Measurements from ENCODE around the gene SUMO3.
A peak's percentile ranks its signal among the peaks of the same experiment; 100 is the strongest.

SUMO3 gene

DNA sequence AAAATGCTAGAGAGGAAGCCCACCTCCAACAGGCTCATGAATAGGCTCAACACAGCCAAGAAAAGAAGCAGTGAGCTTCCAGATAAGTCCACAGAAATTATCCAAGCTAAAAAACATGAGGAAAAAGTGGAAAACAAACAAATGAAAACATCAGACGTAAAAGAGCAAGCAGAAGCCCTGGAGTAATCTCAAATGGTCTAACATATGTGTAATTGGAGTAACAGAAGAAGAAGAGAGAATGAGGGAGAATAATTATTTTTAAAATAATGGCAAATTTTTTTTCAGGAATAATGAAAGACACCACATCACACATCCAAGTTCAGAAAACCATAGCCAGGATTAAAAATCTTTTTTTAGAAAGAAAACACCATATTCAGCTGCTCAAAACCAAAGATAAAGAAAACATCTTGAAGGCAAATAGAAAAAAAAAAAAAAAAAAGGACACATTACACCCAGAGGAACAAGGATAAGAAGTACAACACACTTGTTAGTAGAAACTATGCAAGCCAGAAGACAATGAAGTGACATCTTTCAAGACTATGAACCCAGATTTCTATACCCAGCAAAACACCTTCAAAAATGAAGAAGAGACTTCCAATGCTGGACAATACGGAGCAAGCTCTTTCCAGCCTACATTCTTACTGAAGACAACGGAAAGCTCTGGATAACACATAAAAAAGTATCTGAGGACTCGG lies 10.6 kb upstream of the SUMO3 start:
- no peak for DNase-seq (ENCODE audit: low spot score)

DNA sequence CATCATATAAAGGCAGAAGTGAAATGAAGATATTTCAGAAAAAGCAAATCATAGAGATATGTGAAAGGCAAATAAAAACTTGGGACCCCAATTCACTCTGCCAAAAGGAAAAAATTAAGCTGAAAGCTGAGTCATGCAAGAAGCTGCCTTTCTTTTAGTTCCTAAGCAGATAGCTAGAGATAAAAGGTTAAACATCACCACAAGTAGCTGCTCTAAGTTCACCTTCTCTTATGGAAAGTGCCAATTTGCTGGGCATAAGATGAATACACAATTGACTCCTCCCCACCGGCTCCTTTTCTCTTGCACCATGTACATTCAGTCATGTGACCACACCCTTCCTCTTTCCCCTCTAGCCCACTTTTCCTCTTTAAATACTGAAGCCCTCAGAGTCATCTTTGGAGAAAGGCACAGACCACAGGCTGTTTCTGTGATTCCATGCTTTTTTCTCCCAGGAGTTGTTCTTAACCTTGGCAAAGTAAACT lies 5.4 kb upstream of the SUMO3 start:
- DNase-seq (ENCODE audit: low spot score), result no peak

DNA sequence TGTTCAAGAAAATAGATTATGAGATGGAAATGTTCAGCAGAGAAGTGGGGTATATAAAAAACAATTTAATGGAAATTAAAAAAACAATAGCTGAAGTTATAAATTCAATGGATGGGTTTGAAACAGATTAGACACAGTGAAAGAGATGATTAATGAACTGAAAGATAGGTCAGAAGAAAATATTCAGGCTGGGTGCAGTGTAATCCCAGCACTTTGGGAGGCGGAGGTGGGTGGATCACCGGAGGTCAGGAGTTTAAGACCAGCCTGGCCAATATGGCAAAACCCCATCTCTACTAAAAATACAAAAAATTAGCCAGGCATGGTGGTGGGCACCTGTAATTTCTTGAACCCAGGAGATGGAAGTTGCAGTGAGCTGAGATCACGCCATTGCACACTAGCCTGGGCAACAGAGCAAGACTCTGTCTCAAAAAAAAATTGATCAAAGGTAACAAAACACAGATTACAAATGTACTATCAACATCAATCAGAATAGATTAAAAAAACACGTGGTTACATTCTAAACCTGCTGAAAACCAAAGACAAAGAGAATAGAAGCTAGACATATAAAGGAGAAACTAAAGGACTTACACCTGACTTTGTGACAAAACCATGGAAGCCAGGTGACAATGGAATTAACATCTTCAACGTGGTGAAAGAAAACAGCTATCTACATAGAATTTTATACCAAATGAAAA lies 4.8 kb upstream of the SUMO3 start:
- no peak for DNase-seq (ENCODE audit: low spot score)

DNA sequence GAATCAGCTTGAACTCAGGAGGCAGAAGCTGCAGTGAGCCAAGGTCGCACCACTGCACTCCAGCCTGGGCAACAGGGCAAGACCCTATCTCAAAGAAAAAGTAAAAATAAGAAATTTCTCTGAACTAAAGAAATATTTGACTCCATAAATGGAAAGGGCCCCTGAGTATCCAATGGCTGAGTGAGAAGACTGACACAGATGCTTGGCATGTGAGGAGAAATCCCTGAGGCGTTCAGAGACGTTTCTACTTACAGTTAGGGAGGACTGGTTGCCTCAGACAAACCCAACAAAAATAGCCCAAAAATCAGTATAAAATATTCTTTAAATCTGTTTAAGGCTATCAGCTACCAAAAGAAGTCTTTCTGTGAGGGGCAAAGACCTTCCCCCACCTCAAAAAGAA lies 3.0 kb upstream of the SUMO3 start:
- DNase-seq (ENCODE audit: low spot score), result peak; percentile 52

DNA sequence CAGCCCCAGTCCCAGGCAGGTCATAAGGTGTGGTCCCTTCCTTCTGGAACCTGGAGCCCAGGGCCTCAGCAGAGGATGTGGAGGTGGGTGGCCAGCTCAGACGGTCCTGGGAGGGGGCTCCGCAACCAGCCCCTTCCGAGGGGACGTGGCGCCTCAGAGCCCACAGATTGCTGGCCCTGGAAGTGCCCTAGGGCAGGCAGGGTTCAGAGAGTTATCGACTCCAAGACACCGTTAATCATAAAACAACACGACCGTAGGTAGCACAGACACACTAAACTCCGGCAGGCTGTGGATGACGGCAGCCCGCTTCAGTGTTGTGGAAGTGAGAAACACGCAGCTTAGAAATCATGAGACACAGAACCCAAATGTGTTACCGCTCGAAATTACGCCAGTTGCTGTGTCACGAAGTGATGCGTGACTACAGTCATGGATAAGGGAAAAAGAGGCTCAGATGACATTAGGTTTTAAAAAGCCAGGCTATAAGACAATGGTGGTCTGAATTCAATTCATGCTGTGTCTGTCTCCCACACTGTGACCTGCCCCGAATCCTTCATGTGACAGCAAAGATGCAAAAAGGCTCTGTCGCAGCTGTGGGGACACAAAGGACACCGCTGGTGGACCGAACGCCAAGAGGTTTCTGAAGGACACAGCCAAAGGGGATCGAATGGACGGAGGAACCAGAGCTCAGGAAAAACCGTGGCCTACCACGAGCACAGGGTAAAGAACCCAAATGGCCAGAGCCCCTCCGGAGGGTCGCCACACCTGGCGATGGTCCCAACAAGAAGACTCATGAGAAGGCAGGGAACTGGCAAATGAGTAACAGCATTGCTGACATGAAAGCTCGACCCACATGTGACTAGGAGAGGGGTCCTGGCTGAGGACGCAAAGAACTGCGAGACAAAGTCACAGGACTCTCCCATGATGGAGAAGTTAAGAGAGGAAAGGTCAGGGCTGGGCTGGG lies 1.7 kb upstream of the SUMO3 start:
- DNase-seq (ENCODE audit: low spot score), result no peak

DNA sequence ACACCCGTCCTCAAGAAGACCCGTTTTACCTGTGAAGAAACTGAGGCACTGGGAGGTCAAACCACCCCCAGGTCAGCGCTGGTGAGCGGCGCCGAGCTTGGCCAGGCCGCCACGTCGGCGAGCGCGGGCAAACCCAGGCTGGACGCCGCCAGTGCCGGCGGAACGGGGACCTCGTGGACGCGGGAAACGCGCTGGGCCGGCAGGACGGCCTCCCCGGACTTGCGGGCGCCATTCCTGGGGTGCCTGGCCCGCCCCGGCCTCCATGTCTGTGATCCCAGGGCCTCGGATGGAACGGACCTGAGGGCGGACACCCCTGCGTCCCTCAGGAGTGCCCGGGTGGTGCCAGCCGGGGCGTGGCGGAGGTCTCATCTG lies 764 bp upstream of the SUMO3 start:
- no peak for DNase-seq (ENCODE audit: low spot score)

DNA sequence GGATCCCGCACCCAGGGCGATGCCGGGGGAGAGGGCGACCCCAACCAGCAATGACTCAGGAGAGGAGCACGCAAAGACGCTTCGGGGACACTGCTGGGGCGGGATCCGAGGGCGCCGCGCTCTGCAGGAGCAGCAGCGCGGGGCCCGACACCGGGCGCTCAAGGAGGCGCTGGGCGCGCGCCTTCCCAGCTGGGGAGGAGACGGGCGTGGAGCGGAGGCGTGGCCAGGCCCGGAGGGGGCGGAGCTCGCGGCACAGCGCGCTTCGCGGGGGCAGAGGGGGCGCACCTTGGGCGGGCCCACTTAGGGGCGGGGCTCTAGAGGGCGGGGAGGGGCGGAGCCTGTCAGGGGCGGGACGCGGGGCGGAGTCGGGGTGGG lies 369 bp downstream of the SUMO3 start:
- peak; percentile 98 for DNase-seq (ENCODE audit: low spot score)

DNA sequence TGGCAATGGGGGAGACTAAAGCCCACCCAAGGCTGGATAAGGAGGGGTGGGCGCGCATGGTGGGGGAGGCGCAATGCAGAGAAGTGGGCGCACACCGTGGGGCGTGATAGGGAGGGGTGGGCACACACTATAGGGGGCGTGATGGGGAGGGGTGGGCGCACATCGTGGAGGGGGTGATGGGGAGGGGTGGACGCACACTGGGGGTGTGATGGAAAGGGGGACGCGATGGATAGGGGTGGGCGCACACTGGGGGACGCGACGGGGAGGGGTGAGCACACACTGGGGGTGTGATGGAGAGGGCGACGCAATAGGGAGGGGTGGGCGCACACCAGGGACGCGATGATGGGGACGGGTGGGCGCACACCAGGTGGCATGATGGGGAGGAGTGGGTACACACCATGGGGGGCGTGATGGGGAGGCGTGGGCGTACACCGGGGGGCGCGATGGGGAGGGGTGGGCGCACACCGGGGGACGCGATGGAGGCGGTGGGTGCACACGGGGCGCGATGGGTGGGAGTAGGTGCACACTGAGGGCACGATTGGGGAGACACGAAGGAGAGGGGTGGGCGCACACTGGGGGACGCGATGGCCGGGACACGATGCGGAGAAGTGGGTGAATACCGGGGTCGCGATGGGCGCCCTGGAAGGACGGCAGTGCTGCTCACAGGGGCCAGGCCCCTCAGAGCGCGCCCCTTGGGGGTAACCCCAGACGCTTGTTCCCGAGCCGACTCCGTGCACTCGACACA lies 929 bp downstream of the SUMO3 start:
- DNase-seq (ENCODE audit: low spot score), result no peak

DNA sequence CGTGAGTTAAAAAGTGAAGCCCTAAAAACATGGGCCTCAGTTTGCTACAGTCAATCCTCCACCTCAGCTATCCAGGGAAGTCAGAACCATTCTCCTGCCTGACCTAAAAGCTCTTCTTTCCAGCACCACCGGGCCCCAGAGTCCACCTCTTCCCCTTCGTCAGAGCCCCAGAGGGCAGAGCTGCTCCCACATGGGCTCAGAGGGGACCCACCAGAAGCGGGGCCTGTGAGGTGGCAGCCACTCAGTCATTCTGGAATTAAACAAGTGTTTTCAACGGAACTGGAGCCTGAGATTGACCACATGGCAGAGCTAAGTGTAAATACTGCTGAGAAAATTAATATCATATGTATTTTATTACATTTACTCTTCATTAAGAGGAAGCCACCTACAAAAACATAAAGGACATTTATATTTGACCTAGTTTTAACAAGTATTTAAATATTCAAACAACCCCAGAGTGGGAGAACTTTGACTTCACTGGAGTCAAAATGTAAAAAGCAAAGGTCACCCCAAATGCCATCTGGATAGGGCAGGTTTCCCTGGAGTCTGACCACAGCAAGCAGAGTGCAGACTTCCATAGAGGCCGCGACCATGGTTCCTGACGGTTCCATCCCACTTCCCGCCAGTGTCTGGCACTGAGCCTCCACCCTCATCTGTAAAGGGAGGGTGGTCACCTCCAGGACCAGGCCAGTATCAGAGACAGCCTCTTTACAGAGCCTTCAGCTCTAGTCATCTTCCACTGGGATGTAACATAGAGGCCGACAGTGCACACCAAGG lies 1.8 kb downstream of the SUMO3 start:
- no peak for DNase-seq (ENCODE audit: low spot score)

DNA sequence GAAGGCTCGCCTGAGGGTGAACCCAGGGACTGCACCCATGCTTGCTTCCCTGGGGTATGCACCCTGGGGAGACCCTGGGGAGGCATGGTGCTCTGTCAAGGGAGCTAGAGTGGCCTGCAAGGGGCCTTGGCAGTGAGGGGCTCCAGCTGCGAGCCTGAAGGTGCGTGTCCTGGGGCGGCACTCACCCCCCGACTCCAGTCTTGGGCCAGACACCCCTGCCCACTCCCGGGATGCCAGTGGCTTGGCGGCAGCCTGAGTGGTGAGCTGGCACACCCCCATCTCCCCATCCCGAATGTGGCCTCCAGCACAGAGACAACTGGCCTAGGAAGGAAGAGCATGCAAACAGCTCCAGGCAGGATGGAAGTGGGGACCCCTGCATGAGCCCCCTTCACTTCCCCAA lies 2.6 kb downstream of the SUMO3 start:
- DNase-seq (ENCODE audit: low spot score), result no peak

DNA sequence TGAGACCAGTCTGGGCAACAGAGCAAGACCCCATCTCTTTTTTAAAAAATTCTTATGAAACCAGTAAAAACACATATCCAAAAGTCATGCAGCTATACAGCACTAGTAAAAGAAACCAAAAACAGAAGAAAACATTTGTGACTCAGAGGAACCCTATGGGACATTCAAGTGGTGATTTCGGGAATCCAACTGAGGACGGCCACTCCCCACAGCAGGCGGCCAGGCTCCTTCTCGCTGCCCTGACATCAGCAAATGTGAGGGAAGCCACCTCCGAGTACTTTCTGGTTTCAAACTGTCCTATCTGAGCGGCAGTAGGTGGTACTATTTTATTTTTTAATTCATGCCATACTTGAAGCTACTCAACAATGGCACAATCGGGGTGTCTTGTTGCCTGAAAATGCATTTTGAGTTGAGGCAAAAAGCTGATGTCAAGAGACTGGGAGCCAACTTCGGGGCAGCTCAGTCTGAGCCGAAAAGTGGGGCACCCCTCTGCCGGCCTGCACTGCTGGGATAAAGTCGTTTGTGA lies 3.3 kb downstream of the SUMO3 start:
- no peak for DNase-seq (ENCODE audit: low spot score)

DNA sequence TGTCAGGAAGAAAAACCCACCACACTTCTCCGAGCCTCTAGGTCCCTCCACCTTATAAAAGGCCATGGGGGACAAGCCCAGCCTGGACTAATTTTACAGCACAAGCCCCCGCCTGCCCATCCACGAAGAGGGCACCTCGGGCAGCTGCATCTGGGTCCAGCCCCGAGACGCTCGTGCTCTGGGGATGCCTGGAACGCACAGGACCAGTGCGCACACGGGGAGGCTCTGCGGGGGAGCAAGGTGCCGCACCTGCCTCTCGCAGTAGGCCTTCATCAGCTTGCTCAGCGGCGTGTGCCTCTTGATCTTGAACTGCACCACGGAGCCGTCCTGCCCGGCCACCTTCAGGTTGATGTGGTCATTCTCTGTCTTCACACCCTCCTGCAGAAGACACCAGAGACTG lies 4.1 kb downstream of the SUMO3 start:
- DNase-seq (ENCODE audit: low spot score), result no peak

DNA sequence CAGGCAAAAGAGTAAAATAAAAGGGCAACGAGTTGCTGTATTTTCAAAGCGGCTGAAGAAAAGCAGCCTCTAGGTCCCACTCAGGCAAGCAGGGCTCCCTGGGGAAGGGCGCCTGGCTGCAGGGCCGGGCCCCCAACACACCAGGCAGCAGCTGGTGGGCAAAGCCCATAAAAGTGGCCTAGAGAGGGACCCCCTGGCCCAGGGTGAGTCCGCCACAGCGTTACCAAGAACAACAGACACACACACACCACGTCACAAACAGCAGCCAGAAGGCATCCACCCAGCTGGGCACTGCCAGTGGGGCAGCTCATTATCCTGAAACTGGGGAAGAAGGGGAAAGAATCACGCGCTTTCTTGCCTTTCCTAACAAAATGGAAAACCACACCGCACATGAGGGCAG lies 4.7 kb downstream of the SUMO3 start:
- DNase-seq (ENCODE audit: low spot score), result no peak

DNA sequence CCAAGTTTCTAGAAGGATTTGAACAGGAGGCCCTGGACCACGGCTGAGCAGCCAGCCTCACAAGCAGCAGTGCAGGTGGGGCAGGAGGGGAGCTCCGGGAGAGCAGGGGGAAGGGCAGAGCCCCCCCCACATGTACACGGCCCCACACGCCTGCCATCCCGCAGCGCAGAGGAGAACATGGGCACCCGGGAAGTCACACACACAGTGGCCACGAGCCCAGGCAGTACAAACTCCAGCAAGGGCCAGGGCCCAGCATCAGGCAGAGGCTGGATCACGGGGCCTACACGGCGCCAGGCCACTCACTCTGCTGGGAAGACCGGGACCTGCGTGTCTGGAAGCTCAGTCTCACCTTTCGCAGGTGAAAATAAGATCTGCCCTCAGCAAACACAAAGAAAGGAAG lies 5.2 kb downstream of the SUMO3 start:
- DNase-seq (ENCODE audit: low spot score), result no peak

DNA sequence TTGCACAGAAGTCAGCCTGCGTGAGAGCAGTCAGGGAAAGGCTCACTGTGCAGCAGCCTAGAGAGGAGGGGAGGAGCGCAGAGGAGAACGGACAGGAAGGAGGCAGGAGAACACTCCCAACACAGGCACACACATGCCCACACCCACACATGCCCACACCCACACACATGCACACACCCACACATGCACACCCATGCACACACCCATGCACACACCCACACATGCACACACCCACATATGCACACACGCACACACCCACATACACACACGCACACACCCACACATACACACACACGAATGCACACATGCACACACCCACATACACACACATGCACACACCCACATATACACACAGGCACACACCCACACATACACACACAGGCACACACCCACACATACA lies 7.1 kb downstream of the SUMO3 start:
- no peak for DNase-seq (ENCODE audit: low spot score)

DNA sequence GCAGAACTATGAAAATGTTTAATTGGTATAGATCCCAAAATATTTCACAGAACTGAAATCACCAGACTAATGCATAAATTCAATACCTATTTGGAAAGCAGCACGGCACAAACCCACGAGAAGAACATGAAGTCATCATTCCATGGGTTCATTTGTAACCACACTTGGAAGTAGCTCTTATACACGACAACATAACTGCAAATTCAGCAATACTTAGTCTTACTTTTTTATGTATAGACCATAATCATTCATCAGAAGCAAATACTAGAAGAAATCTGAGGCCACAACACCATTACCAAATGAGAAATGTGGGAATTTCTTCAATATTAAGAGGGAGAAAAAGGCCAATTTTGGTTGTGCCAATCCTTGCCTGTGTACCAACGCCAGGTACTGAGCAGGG lies 12.0 kb downstream of the SUMO3 start:
- no peak for DNase-seq (ENCODE audit: low spot score)

DNA sequence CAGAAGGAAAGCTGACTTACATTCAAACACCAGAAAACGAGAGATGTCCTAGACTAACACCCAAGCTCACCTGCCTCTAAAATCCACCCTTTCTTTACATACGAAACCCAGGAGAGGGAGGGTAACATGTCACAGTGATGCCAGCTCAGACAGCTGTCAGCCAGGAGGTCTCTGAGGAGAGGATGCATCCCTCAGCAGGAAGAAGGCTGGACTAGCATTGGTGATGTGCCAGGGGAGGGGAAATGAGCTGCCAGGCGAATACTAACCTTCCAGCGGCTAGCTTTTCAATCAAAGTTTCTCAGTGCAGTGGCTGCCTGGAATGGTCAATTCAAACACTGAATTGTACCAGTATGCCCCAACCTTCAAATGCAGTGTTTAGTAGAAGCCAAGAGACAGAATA lies 12.6 kb downstream of the SUMO3 start:
- DNase-seq (ENCODE audit: low spot score), result no peak

DNA sequence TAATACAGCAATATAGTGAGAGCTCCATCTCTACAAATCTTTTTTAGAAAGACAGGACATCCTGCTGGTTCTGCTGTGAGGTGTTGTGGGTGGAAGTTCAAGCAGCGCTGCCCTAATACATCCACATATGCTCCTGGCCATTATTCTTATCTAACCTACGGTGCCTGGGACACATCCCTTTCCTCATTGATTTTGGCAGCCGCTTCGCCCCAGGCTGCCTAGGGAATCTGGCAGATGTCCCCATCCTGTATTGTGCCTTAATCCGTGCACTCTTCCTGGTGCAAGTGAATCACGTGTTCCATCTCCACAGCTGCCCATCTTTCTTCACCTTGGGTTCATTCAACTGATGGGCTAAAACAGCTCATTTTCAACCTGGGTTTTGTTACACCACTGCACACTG lies 13.1 kb downstream of the SUMO3 start:
- no peak for DNase-seq (ENCODE audit: low spot score)

DNA sequence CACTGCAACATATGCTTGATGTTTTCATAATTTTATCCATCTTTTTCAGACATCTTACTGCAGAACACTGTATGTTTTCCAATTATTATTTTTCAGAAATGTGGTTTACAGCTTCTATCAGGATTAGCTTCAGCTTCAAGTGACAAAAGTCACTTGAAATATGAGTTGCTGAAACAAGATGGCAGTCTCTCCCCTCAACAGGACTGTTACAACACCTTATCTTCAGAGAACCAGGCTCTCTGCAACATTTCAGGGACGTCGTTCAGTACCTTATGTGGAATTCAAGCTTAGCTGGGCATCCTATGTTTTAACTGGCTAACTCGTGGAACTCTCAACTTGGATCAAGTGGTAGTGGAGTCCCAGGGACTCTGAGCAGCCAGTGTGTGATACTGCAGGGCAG lies 14.2 kb downstream of the SUMO3 start:
- DNase-seq (ENCODE audit: low spot score), result no peak

DNA sequence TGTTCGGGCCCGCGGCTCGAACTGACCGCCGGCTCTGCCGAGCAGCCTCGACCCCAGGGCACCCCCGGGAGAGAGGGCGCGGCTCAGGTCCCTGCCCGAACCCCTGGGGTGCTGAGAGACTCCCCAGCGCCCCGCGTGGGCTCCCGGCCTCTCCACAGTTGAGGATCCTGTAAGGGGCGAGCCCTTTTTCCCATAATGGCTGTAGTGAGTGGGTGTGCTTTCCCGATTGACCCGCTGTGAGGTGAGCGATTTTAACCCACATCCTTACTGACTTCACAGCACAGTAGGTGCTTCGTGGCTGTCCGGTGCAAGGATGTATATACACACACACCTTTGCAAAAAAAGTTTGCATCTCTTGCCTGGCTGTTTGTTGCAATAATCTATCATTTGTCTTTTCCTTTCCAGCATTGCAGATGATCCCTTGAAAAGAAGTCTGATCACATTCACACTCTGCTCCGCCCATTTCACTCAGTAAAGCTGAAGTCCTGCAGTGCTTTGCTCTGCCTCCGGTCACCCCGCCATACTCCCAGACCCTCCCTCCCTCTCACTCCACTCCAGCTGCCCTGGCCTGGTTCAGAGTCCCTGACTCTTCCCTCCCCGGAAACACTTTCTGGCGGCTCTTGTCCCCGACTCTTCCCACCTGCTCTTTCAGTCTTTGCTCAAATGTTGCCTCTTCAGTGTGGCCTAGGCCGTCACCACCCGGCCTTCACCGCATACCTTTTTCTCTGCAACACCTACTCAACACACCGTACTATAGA lies 15.3 kb downstream of the SUMO3 start:
- DNase-seq (ENCODE audit: low spot score), result no peak

All from AG08395 (cell line).